ENCODE results near the gene PROKR1. TPM values are rescaled to one million over a fixed set of nuclear protein-coding genes. Genes with fewer than 3 reads are reported as not detected.

The PROKR1 gene
- polyA plus RNA-seq, 1 donor: 0.15 TPM

- WGBS (ENCODE audit: insufficient coverage, low lambda C conversion rate): 67% methylated on average over 1 of the region's 4 CpGs
- H3K27me3 ChIP-seq (ENCODE audit: control insufficient read depth, insufficient read depth, low read length): no peaks in the 10 kb centered on the region
- peaks cover 5% of the 10 kb centered on the region for H3K9me3 ChIP-seq (ENCODE audit: control insufficient read depth, low read depth, low read length)
- H3K4me1 ChIP-seq (ENCODE audit: control insufficient read depth, insufficient read depth, low read length): no peaks in the 10 kb centered on the region
- no peaks in the 10 kb centered on the region for H3K36me3 ChIP-seq (ENCODE audit: control insufficient read depth, insufficient read depth, low read length)
- no peak for DNase-seq
- no peak overlapping the region for H3K4me3 ChIP-seq (ENCODE audit: low read length)
- no peak overlapping the region for H3K27ac ChIP-seq (ENCODE audit: low read length)
These were observed 52.6 kb downstream of the PROKR1 start for GRCh38 chr2:68695971-68696370.

GRCh38 chr2:68696554-68696953 lies 53.2 kb downstream of the PROKR1 start:
- 60% methylated on average over 1 of the region's 2 CpGs for WGBS (ENCODE audit: insufficient coverage, low lambda C conversion rate)
- no peaks in the 10 kb centered on the region for H3K4me1 ChIP-seq (ENCODE audit: control insufficient read depth, insufficient read depth, low read length)
- no peak for DNase-seq
- no peaks in the 10 kb centered on the region for H3K36me3 ChIP-seq (ENCODE audit: control insufficient read depth, insufficient read depth, low read length)
- H3K4me3 ChIP-seq (ENCODE audit: low read length): no peak overlapping the region
- H3K27me3 ChIP-seq (ENCODE audit: control insufficient read depth, insufficient read depth, low read length): no peaks in the 10 kb centered on the region
- H3K27ac ChIP-seq (ENCODE audit: low read length): no peak overlapping the region
- H3K9me3 ChIP-seq (ENCODE audit: control insufficient read depth, low read depth, low read length): peaks cover 5% of the 10 kb centered on the region

GRCh38 chr2:68698567-68699377 lies 55.4 kb downstream of the PROKR1 start:
- no peaks in the 10 kb centered on the region for H3K36me3 ChIP-seq (ENCODE audit: control insufficient read depth, insufficient read depth, low read length)
- no peak overlapping the region for H3K27ac ChIP-seq (ENCODE audit: low read length)
- peaks cover 5% of the 10 kb centered on the region for H3K9me3 ChIP-seq (ENCODE audit: control insufficient read depth, low read depth, low read length)
- H3K4me1 ChIP-seq (ENCODE audit: control insufficient read depth, insufficient read depth, low read length): no peaks in the 10 kb centered on the region
- peaks cover 3% of the 10 kb centered on the region for H3K27me3 ChIP-seq (ENCODE audit: control insufficient read depth, insufficient read depth, low read length)
- no peak overlapping the region for H3K4me3 ChIP-seq (ENCODE audit: low read length)
- no peak for DNase-seq
- WGBS (ENCODE audit: insufficient coverage, low lambda C conversion rate): no CpG with 5 or more reads among the region's 4 CpGs

- Histone ChIP-seq H3K4me3 (ENCODE audit: low read length) (no peak overlapping the region), H3K27ac (ENCODE audit: low read length) (no peak overlapping the region), H3K9me3 (ENCODE audit: control insufficient read depth, low read depth, low read length) (peaks cover 5% of the 10 kb centered on the region), H3K27me3 (ENCODE audit: control insufficient read depth, insufficient read depth, low read length) (peaks cover 3% of the 10 kb centered on the region), H3K4me1 (ENCODE audit: control insufficient read depth, insufficient read depth, low read length) (no peaks in the 10 kb centered on the region), H3K36me3 (ENCODE audit: control insufficient read depth, insufficient read depth, low read length) (no peaks in the 10 kb centered on the region)
- 100% methylated on average over 2 of the region's 2 CpGs for WGBS (ENCODE audit: insufficient coverage, low lambda C conversion rate)
- DNase-seq: no peak
These were observed 57.2 kb downstream of the PROKR1 start for GRCh38 chr2:68700560-68700959.

GRCh38 chr2:68706637-68707036 lies 63.3 kb downstream of the PROKR1 start:
- H3K4me1 ChIP-seq (ENCODE audit: control insufficient read depth, insufficient read depth, low read length): no peaks in the 10 kb centered on the region
- no peak for DNase-seq
- H3K9me3 ChIP-seq (ENCODE audit: control insufficient read depth, low read depth, low read length): no peaks in the 10 kb centered on the region
- peaks cover 6% of the 10 kb centered on the region for H3K27me3 ChIP-seq (ENCODE audit: control insufficient read depth, insufficient read depth, low read length)
- 100% methylated on average over 2 of the region's 3 CpGs for WGBS (ENCODE audit: insufficient coverage, low lambda C conversion rate)
- H3K27ac ChIP-seq (ENCODE audit: low read length): no peak overlapping the region
- no peaks in the 10 kb centered on the region for H3K36me3 ChIP-seq (ENCODE audit: control insufficient read depth, insufficient read depth, low read length)
- no peak overlapping the region for H3K4me3 ChIP-seq (ENCODE audit: low read length)

Other genes with a start within 250 kb of the PROKR1 start
- gene FBXO48, start 176.3 kb upstream of the PROKR1 start, polyA plus RNA-seq: 2.5 TPM
- gene APLF, start 176.0 kb upstream of the PROKR1 start, polyA plus RNA-seq: 2.0 TPM
- gene ARHGAP25, start 91.2 kb downstream of the PROKR1 start, polyA plus RNA-seq: 3.5 TPM
- gene BMP10, start 227.8 kb downstream of the PROKR1 start, polyA plus RNA-seq: not detected